Measurements from ENCODE around the gene PLXNB3. TPM values are rescaled to one million over a fixed set of nuclear protein-coding genes. Genes with fewer than 3 reads are reported as not detected.

The PLXNB3 gene
- total RNA-seq, 1 experiment from 2014 or later = 1.7 TPM

GRCh38 chrX:153821066-153821465 is 57.0 kb downstream of the PLXNB3 start:
- in situ Hi-C loops (cut with HindIII; ENCODE audit: low pct_unique_long_range_greater_than_20kb, low sequenced_read_pairs) = no loop called here
- DNase-seq (ENCODE audit: low read depth) = no peak

- DNase-seq (ENCODE audit: low read depth) = no peak
- in situ Hi-C loops (cut with HindIII; ENCODE audit: low pct_unique_long_range_greater_than_20kb, low sequenced_read_pairs) = no loop called here
These were observed 60.3 kb downstream of the PLXNB3 start for GRCh38 chrX:153824348-153824747.

- in situ Hi-C loops (cut with HindIII; ENCODE audit: low pct_unique_long_range_greater_than_20kb, low sequenced_read_pairs) = no loop called here
- no peak for DNase-seq (ENCODE audit: low read depth)
These were observed 61.0 kb downstream of the PLXNB3 start for GRCh38 chrX:153825042-153825441.

Other genes starting within 250 kb of the PLXNB3 start
- gene ATP2B3, start 246.6 kb upstream of the PLXNB3 start, total RNA-seq (2014; rRNA removed; shearing (Covaris generic); ENCODE audit: low replicate concordance) = not detected in 2 replicates
- 45.1 and 57.1 TPM in 2 replicates for gene CCNQ, start 165.1 kb upstream of the PLXNB3 start, total RNA-seq (2014; rRNA removed; shearing (Covaris generic); ENCODE audit: low replicate concordance)
- 9.9 and 16.0 TPM in 2 replicates for gene DUSP9, start 117.0 kb upstream of the PLXNB3 start, total RNA-seq (2014; rRNA removed; shearing (Covaris generic); ENCODE audit: low replicate concordance)
- not detected in 2 replicates for gene PNCK, start 90.4 kb upstream of the PLXNB3 start, total RNA-seq (2014; rRNA removed; shearing (Covaris generic); ENCODE audit: low replicate concordance)
- gene SLC6A8, start 76.3 kb upstream of the PLXNB3 start, total RNA-seq (2014; rRNA removed; shearing (Covaris generic); ENCODE audit: low replicate concordance) = 1.7 and 2.1 TPM in 2 replicates
- 307 TPM in 2 replicates for gene BCAP31, start 39.9 kb upstream of the PLXNB3 start, total RNA-seq (2014; rRNA removed; shearing (Covaris generic); ENCODE audit: low replicate concordance)
- gene ABCD1, start 39.4 kb upstream of the PLXNB3 start, total RNA-seq (2014; rRNA removed; shearing (Covaris generic); ENCODE audit: low replicate concordance) = 7.3 and 19.3 TPM in 2 replicates
- gene SRPK3, start 16.8 kb downstream of the PLXNB3 start, total RNA-seq (2014; rRNA removed; shearing (Covaris generic); ENCODE audit: low replicate concordance) = 0.29 TPM in 1 of 2 replicates, not detected in the other
- 44.9 and 63.0 TPM in 2 replicates for gene IDH3G, start 30.1 kb downstream of the PLXNB3 start, total RNA-seq (2014; rRNA removed; shearing (Covaris generic); ENCODE audit: low replicate concordance)
- gene SSR4, start 30.4 kb downstream of the PLXNB3 start, total RNA-seq (2014; rRNA removed; shearing (Covaris generic); ENCODE audit: low replicate concordance) = 177 and 185 TPM in 2 replicates
- gene PDZD4, start 66.3 kb downstream of the PLXNB3 start, total RNA-seq (2014; rRNA removed; shearing (Covaris generic); ENCODE audit: low replicate concordance) = 4.3 and 8.5 TPM in 2 replicates
- 37.1 and 49.7 TPM in 2 replicates for gene L1CAM, start 121.9 kb downstream of the PLXNB3 start, total RNA-seq (2014; rRNA removed; shearing (Covaris generic); ENCODE audit: low replicate concordance)
- 0.09 TPM in 1 of 2 replicates, not detected in the other for gene AVPR2, start 140.4 kb downstream of the PLXNB3 start, total RNA-seq (2014; rRNA removed; shearing (Covaris generic); ENCODE audit: low replicate concordance)
- 8.1 and 15.3 TPM in 2 replicates for gene ARHGAP4, start 162.0 kb downstream of the PLXNB3 start, total RNA-seq (2014; rRNA removed; shearing (Covaris generic); ENCODE audit: low replicate concordance)
- 119 and 121 TPM in 2 replicates for gene NAA10, start 170.8 kb downstream of the PLXNB3 start, total RNA-seq (2014; rRNA removed; shearing (Covaris generic); ENCODE audit: low replicate concordance)
- gene RENBP, start 180.4 kb downstream of the PLXNB3 start, total RNA-seq (2014; rRNA removed; shearing (Covaris generic); ENCODE audit: low replicate concordance) = 13.5 and 15.5 TPM in 2 replicates
- gene HCFC1, start 207.6 kb downstream of the PLXNB3 start, total RNA-seq (2014; rRNA removed; shearing (Covaris generic); ENCODE audit: low replicate concordance) = 9.5 and 10.1 TPM in 2 replicates
- gene TMEM187, start 208.5 kb downstream of the PLXNB3 start, total RNA-seq (2014; rRNA removed; shearing (Covaris generic); ENCODE audit: low replicate concordance) = 5.7 and 16.6 TPM in 2 replicates